ENCODE data around the gene CEACAM19. TPM values are rescaled to one million over a fixed set of nuclear protein-coding genes. Genes with fewer than 3 reads are reported as not detected.
A peak's percentile ranks its signal among the peaks of the same experiment; 100 is the strongest.

The CEACAM19 gene
- total and polyA plus RNA-seq, 2 of the 13 experiments (the other 11 are each of a cell fraction or from before 2014, with no cell fraction given), result 1.3 to 4.0 TPM

- no peak for TF ChIP-seq ZNF646 (CRISPR knock-in tag; IDR thresholded peaks at IDR 0.05)
- peak; percentile 49; the same call in 1 of the 2 replicates for TF ChIP-seq ETV6 (CRISPR knock-in tag; conservative IDR thresholded peaks at IDR 0.05)
- TF ChIP-seq ONECUT2 (CRISPR knock-in tag; IDR thresholded peaks at IDR 0.05), result no peak
- TF ChIP-seq SKIL (CRISPR knock-in tag; IDR thresholded peaks at IDR 0.05; ENCODE audit: borderline replicate concordance), result no peak
- TF ChIP-seq MAFF (IDR thresholded peaks at IDR 0.05; ENCODE audit: low read depth, low read length), result no peak
- no peak for TF ChIP-seq ZNF329 (CRISPR knock-in tag; IDR thresholded peaks at IDR 0.05; ENCODE audit: low read depth)
- no peak for TF ChIP-seq ZNF512B (CRISPR knock-in tag; IDR thresholded peaks at IDR 0.05; ENCODE audit: borderline replicate concordance)
- no peak for TF ChIP-seq KLF15 (CRISPR knock-in tag; IDR thresholded peaks at IDR 0.05; ENCODE audit: borderline replicate concordance)
- TF ChIP-seq POLR2AphosphoS5 (IDR thresholded peaks at IDR 0.05; ENCODE audit: low read depth, low read length), result peak; percentile 83
- no peak for TF ChIP-seq SIN3B (IDR thresholded peaks at IDR 0.05; ENCODE audit: low read length)
- 0 out of 2 replicates have a peak, but pooled peaks have one; percentile 11 for TF ChIP-seq EEA1 (CRISPR knock-in tag; IDR thresholded peaks at IDR 0.05; ENCODE audit: borderline replicate concordance)
- no peak for TF ChIP-seq CREM (IDR thresholded peaks at IDR 0.05)
- no peak for TF ChIP-seq CREM (CRISPR knock-in tag; IDR thresholded peaks at IDR 0.05)
- TF ChIP-seq ZNF251 (CRISPR knock-in tag; IDR thresholded peaks at IDR 0.05), result no peak
- no peak for TF ChIP-seq ZNF432 (CRISPR knock-in tag; IDR thresholded peaks at IDR 0.05; ENCODE audit: borderline replicate concordance)
These were observed 27.5 kb upstream of the CEACAM19 start, which contains the start of gene PVR (continued) for GRCh38 chr19:44643605-44644401.
